ENCODE measurements around the gene PRKN.
"Not testable (repeated sequence)": the region's sequence is repeated elsewhere in the genome, so short reads cannot be mapped to it uniquely, and the experiment has no call there.

Gene PRKN

DNA sequence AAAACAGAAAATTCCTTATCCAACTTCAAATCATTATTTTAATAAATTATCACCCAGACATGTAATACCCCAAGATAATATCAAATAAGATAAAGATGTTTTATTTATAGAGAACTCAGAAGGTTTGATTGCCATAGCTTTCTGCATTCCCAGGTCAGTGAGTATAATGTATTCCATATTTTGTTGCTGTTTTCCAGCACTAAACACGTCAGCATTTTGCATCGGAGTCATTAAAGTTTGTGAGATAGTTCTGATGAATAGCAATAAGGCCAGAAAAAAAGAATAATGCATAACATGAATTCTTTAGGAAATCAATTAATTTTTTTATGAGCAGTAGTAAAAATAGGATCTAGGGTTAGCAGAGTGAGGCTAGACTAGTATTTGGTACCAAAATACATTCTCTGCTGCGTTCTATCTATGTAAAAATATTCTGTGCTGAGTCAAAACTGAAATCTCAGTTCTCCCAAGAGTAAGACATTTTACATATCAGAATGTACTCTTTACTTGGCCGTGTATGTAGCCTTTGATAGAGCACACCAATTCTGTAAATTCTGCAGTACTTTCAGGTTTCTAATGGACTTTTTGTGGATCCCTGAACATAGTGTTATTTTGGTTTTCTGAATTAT is 1183.8 kb downstream of the PRKN start:
- DNase-seq (ENCODE audit: low read depth) = no peak

DNA sequence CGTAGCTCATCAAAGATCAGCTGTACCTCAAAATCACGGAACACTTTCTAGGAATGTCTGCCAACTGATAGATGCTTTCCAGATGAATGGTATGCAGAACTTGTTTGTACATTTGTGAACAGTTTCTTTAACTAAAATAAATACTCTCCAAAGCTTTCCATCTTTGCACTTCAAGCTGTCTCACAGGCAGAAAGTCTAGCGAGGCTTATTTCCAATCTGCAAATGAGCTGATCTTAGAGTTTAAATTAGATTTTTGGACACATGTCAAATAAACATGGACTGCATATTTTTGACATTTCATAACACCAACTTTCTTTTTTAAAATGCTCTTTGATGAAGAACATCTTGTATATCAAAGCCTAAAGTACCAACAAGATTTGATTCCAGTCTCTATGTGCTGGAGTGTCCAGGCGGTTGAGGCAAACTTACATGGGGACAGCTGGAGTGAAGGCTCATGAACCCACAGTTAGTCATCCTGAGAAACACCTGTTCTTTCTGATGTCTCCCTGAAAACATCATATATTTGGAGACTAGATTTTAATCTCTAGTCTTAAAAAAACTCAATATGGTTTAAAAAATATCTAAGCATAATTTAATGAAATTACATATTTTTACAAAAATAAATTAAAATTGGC is 1185.1 kb downstream of the PRKN start:
- DNase-seq (ENCODE audit: low read depth) = no peak

DNA sequence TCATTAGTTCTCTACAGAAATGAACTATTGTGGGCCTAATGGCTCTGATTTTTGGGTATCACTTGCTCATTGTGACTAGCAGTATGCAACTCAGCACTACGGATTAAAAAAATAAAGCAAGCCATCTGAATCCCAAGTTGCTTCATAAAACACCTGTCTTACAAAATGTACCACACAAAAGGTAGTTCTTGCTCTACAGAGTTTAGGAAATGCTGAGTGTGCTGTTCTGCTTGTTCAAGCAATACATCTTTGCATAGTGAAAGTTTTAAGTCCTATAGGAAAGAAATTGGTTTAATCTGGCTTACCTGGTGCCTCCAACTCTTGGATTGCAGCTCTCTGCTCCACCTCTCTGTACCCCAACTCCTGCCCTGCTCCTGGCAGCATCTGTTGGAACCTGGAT is 1187.0 kb downstream of the PRKN start:
- DNase-seq (ENCODE audit: low read depth) = no peak

DNA sequence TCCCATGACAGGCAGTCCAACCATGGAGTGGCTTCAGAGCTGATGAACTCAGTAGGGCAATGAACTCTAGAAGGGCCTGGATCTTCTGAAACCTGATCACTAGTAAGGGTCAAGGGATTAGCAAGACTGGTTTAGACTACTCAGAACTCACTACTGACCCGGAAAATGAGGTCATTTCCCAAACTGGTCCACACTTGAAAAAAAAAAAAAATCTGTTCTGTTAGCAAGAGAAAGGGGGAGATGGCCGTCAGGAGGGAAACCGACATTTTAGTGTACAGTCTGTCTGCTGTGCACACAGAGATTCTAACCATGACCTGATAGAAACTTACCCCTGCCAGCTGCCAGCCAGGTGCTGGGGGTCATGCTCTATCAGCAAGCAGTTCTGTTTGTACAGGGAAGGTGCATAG is 1191.3 kb downstream of the PRKN start:
- no peak for DNase-seq (ENCODE audit: low read depth)

DNA sequence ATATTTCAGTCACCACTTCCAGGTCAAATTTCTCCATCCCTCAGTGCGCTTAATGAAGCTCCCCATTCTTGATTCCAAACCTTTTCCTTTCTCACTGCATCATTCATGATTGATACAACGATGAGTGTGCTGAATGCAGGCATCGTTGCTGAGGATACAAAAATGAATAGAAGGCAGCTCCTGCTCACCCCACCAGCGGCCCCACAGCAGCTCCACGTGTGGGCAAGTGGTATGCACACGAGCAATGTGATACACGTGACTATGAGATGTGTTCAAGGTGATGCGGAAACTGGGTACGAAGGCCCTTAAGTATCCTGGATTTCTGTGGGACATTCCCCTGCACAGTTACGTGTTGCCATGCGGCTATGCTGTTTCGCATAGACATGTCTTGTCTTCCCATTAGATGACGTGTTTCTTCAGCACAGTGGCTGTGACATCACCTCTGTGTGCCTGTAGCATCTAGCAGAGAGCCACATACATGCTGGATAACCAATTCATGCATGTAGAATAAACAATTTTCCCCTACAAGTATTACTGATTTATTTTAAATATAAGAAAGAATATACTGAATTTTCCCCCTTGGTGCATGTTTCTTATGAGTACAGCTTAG is 1193.2 kb downstream of the PRKN start:
- DNase-seq (ENCODE audit: low read depth) = no peak

DNA sequence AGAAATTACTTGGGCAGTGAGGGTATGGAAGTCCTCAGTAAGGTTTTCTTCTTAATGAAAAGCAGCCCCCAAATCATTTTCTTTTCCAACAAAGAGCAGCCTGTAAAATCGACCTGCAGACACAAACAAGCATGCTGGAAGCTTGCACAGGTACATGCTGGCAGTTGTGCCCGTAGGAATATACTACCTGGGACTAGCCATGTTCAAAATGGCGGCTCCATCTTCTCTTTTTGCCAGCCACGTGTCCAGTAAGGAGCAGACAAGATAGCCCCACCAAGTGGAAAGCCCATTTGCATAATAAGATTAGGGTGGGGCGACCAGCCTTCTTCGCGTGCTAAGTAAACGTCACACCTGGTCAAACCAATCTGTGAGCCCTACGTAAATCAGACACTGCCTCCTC is 1194.3 kb downstream of the PRKN start:
- DNase-seq (ENCODE audit: low read depth) = no peak

DNA sequence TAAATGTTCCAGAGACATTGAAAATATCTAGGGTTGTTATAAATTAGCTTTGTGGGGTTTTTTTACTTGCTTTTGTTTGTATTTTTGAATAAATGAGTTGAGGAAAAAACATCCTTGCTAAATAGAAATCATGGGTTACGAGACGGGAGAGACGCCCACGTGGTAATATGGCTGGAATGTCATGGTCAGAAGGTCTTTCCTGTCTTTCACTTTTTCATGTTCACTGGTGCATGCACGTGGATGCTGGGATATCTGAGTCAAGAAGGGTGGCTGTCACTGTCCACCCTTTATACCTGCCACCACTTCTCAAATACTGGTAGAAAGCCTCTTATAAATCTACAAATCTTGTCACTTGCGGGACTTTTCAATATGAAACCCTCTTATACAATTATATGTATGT is 1195.0 kb downstream of the PRKN start:
- no peak for DNase-seq (ENCODE audit: low read depth)

DNA sequence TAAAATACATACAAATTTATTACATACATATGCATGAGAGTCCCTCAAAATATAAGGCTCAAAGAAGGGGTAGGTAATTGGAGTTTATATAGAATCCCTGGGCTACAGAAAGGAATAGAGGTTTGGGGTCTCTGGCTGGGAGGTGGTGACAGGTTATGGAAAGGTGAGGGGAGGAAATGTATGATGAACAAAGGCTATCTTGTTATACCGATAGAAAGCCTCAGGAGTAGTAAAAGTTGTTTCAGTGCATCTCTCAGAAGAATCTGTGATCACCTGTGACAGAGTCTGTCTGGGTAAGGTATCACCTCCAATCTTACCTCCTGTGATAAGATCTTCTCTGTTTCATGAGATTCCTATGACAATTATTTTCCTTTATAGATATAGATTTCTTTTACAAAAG is 1200.8 kb downstream of the PRKN start:
- DNase-seq (ENCODE audit: low read depth) = no peak

DNA sequence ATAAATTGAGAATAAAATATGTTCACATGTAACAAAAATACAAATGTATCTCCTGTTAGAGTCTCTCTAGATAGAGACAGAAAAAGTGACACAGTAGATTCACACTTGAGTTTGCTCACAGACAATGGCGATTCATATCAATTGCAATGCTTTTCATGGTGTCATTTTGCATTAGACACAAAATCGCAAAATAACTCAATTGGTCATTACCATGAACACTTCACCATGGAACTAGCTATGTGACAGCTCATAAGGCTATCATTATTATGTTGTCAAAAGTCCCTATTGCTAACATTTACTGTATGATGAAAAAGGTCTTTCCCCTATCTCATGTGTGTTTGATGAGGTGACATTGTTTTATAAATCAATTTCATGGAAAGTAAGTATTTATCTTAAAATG is 1204.2 kb downstream of the PRKN start:
- DNase-seq (ENCODE audit: low read depth) = no peak

DNA sequence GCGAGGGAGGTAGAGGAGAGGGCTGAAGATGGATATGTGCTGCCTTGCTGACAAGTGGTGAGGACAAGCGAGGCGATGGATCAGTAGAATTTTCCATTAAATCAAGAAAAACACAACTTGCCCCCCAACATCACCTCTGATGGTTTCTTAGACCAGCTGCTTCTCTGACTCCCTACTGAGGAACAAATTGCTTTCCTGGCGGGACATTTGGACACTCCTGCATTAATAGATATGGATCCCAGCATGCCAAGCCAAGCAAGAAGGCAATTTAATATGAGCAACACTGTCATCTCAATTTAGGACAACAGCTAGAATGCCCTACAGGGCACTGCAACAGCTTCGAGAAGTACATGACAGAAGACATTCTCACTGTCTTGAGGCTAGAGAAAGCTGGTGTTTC is 1205.3 kb downstream of the PRKN start:
- no peak for DNase-seq (ENCODE audit: low read depth)

DNA sequence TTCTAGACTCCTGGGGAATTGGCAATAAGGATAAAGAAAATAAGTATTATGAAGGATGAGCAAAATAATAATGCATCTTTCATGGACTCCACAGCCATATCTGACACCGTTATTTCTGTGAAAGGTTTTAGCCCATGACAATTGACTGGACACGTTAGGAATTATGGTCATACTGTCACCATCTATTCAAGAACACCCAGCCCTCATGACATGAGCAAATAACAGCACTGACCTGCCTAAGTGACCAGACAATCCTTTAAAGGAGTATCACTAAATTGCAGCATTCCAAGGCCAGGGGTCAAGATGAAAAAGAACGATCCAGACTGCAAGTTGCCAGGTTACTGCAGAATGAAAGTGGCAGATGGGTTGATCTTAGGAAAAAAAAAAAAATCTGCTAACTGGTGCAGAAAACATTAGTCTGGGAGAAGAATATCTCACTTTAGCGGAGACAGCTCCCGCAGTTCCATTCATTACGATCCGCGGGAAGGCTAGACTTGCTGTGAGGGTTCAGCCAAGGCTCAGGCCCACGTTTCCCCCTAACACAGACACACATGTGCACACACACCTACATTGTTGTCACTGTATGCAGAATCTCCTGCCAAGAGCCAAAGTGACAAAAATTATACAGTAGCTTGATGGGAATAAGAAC is 1216.0 kb downstream of the PRKN start:
- DNase-seq (ENCODE audit: low read depth) = no peak

DNA sequence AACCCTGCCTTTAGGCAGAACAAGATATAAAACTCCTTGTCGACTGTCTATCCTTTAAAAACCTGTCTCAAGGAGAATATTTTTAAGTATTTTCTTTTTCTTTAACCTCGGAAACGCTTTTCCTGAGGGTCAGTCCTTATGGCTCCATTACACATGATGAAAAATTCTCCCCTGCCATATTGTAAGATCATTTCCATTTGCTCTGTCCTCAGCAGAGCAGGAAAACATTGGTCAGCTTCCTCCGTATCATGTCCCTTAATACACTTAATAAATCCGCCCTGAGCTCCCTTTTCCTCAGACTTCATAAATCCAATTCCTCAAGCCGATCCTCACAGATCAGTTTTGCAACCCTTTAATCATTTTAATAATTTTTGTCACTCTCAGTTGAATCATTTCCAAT is 1219.2 kb downstream of the PRKN start:
- DNase-seq (ENCODE audit: low read depth) = no peak

DNA sequence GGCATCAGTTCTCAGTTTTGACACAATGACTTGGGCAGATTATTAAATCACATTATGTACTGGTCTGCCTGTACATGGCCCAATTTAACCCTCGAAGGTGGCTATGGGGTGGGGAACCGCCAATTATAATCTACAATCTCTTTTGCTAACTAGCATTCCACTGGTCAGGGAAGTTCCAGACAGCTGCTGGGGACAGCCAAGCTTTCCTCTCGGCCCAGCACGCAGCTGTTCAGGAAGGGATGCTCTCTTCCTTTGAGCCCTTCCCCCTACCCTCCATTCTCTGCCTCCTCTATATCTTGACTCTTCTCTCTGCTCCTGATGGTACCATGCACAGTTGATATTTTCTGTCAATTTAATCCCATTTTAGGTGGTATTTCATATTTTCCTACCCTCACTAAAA is 1220.2 kb downstream of the PRKN start:
- no peak for DNase-seq (ENCODE audit: low read depth)

DNA sequence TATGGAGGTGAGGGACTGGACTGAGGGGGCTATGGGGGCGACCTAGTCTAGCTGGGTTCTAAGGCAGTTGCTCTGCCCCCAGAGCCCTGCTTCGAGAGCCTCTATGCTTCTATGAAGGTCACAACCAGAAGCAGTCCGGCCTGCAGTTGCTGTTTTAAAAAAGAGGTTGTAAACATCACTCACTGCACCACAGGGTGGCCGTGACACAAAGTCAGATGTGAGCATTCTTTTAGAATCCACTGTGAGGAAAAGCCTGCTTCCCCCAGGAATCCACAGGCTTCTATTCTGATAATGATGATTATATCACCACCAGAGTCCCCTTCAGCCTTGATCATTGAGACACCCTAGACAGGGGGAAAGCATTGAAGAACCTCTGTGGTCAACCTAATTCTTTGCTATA is 1224.0 kb downstream of the PRKN start:
- DNase-seq (ENCODE audit: low read depth) = no peak

DNA sequence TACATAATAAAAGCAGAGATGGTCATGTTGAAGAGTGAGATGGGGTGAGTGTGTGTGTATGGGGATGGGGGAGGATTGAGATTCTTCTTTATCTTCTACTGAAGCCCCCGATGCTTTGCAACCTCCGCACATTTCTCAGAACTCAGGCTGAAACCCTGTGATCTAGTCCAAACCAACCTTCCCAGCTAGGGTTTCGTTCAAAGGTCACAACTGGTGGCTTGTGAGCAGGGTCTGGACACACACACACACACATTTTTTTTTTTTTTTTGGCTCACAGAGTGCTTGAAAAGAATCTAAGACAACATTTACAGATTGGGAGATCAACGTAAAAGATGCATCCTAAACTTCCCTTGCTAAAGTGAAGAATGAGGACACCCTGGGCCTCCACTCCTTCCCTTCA is 1228.7 kb downstream of the PRKN start:
- no peak for DNase-seq (ENCODE audit: low read depth)

DNA sequence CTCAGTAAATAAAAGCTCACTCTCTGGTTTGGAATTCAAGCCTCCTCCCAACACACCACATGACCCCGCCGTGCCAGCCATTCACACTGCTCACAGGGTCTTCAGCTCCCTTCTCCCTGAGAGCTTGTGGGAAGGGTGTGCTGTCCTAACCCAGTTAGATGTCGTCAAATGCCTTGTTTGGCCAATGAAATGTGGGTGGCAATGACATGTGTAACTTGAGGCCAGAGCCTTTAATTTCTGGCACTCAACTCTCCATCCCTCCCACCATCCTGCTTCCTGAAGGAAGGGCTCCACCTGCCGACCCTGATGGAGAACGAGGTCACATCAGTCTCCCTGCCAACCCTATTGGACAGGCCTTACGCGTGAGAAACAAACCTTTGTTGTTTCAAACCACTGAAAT is 1229.2 kb downstream of the PRKN start:
- DNase-seq (ENCODE audit: low read depth) = no peak

DNA sequence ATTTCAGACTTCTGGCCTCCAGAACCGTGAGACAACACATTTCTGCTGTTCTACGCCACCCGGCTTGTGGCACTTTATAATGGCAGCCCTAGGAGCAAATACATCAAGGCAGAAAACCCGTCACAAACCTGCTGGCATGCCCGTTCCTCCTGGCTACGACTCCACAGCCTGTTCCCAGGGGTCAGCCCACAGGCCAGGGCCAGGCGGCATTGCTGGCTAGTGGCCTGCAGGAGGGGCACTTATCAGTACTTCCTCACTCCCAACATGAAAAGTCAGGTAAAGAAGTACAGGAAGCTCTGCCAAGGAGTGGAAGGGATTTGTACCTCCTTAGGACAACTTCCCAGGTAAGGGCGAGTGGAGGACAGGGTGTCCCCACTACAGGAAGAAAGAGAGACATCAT is 1230.6 kb downstream of the PRKN start:
- no peak for DNase-seq (ENCODE audit: low read depth)

DNA sequence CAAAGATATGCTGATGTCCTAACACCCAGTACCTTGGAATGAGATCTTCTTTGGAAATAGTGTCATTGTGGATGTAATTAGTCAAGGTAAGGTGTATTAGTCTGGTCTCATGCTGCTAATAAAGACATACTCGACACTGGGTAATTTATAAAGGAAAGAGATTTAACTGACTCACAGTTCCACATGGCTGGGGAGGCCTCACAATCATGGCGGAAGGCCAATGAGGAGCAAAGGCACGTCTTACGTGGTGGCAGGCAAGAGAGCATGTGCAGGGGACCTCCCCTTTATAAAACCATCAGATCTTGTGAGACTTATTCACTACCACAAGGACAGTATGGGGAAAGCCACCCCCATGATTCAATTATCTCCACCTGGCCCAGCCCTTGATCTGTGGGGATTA is 1231.3 kb downstream of the PRKN start:
- not testable (repeated sequence) for DNase-seq (ENCODE audit: low read depth)

DNA sequence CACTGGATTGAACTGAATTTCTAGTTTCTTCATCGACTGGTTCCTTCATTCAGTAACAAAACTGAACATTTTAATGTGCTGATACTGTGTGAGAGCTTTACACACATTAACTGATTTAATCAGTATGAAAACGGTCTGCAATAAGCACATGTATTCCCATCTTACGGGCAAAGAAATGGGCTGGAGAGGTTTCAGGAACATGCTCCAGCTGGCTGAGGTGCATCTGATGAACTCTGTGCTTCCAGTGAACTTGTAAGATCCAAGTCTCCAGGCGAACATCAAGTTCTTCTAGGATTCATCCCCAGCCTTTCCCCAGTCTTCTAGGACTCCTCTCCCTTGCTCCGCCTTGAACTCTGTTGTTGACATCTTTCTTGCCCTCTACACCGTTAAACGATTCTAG is 1233.0 kb downstream of the PRKN start:
- DNase-seq (ENCODE audit: low read depth) = no peak

DNA sequence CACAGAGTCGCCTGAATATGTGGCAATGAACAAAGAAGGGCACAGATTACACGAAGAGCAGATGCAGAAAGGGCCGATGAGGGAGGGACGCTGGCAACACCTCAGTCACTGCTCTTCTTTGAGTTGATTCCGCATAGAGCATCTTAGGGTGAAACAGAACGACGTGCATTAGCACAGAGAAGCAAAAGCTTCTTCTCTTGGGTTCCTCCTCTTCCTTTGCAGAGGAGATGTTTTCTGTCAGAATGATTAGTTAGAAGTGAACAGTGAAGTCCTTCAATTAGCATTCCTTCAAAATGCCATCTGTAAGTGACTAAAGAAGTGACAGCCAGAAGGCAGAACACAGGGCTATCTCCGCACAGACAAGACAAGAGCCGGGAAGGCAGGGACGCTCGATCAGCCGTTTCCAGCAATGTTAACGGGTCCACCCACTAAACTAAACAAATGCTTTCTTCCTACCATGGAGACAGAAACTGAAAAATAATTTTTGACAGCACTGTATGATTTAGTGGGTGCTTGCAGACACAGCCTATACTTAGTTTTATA is 1233.9 kb downstream of the PRKN start:
- DNase-seq (ENCODE audit: low read depth) = no peak

DNA sequence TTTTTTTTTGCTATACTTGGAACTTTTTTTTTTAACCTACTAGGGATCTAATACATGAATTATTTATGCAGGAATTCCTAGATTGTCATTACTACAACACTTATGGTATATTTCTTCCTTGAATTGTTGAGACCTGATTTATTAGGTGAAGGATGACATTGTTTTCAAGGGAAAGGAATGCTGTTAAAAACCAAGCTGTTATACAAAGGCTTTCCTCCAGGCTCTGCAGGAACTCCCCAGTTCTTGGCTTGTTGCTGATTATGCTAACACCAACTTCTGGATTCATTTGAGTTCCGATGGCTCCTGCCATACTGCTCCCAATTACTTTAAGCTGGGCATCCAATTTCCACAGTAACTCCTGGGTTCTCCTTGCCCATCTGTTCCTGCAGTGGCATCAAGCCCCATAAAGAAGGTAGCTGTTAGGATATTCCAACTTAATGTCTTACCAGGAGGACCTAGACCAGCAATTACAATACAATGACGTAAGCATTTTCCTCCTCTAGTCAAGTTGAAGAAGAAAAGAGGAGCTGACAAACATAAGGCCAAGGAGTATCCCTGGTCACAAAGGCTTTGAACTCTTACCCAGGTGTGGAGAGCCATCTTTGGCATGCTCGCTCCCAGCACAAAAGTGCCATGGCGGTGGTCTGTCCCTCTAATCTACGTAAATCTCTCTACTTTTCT is 1237.8 kb downstream of the PRKN start:
- no peak for DNase-seq (ENCODE audit: low read depth)

DNA sequence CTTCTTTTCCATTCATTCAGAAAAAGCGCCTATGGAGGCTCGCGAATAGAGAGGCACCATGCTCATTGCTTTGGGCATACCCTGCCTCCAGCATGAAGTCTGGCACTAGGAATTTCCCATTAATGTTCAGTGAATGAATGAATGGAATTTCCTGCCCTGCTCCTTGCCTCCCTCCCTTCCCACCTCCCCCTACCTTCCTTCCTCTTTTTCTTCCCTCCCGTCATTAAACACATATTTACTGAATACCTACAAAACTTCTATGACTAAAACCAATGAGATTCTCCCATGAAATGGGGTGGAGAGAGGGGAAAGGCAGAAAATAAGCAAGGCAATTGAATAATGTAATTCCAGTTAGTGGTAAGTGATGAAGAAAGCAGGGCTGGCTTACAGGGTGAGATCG is 1239.9 kb downstream of the PRKN start:
- no peak for DNase-seq (ENCODE audit: low read depth)

DNA sequence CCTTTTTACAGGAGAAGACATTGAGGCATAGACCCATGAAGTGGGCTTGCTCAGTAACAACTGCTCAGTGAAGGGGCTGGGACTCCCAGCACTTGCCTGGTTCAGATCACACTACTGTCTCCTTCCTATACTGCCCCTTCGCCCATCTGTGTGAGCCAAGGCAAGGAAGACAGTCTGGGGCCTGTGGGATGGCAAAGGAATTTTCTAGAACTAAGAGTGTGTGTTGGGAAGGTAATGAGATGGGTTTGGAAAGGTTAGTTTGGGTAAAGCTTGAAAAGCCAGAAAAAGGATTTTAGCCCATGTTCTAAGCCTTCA is 1240.4 kb downstream of the PRKN start:
- DNase-seq (ENCODE audit: low read depth) = no peak

Data from HS-27A (cell line).